Measurements from ENCODE around the gene PITPNC1. TPM values are rescaled to one million over a fixed set of nuclear protein-coding genes. Genes with fewer than 3 reads are reported as not detected.
"Not testable (repeated sequence)": the region's sequence is repeated elsewhere in the genome, so short reads cannot be mapped to it uniquely, and the experiment has no call there.

Gene PITPNC1
- total RNA-seq, 1 donor from 2014 or later, result 20.8 TPM

- DNase-seq, result no peak
Measured at GRCh38 chr17:67466251-67466796, 89.2 kb downstream of the PITPNC1 start.

GRCh38 chr17:67467500-67468455 is 90.7 kb downstream of the PITPNC1 start:
- peak; percentile 76 for DNase-seq

GRCh38 chr17:67469208-67469980 is 92.3 kb downstream of the PITPNC1 start:
- peak; percentile 28 for DNase-seq

GRCh38 chr17:67470163-67470562 is 93.1 kb downstream of the PITPNC1 start:
- no peak for DNase-seq

GRCh38 chr17:67471118-67471517 is 94.0 kb downstream of the PITPNC1 start:
- DNase-seq, result no peak

- DNase-seq, result not testable (repeated sequence)
Measured at GRCh38 chr17:67472606-67473005, 95.5 kb downstream of the PITPNC1 start.

GRCh38 chr17:67474081-67474661 is 97.1 kb downstream of the PITPNC1 start:
- DNase-seq, result peak; percentile 61

- peak; percentile 86 for DNase-seq
Measured at GRCh38 chr17:67475161-67475937, 98.3 kb downstream of the PITPNC1 start.

- DNase-seq, result no peak
Measured at GRCh38 chr17:67476787-67477335, 99.8 kb downstream of the PITPNC1 start.

GRCh38 chr17:67477687-67478086 is 100.6 kb downstream of the PITPNC1 start:
- no peak for DNase-seq

- no peak for DNase-seq
Measured at GRCh38 chr17:67478401-67479041, 101.4 kb downstream of the PITPNC1 start.

GRCh38 chr17:67479148-67479547 is 102.1 kb downstream of the PITPNC1 start:
- DNase-seq, result no peak

- DNase-seq, result not testable (repeated sequence)
Measured at GRCh38 chr17:67480959-67481358, 103.9 kb downstream of the PITPNC1 start.

- peak; percentile 19 for DNase-seq
Measured at GRCh38 chr17:67481808-67482207, 104.7 kb downstream of the PITPNC1 start.

- no peak for DNase-seq
Measured at GRCh38 chr17:67482764-67483163, 105.7 kb downstream of the PITPNC1 start.

GRCh38 chr17:67484261-67484660 is 107.2 kb downstream of the PITPNC1 start:
- no peak for DNase-seq

GRCh38 chr17:67485666-67486065 is 108.6 kb downstream of the PITPNC1 start:
- no peak for DNase-seq

- DNase-seq, result no peak
Measured at GRCh38 chr17:67487506-67487905, 110.4 kb downstream of the PITPNC1 start.

GRCh38 chr17:67488161-67488560 is 111.1 kb downstream of the PITPNC1 start:
- peak; percentile 30 for DNase-seq

GRCh38 chr17:67488768-67489167 is 111.7 kb downstream of the PITPNC1 start:
- DNase-seq, result no peak

GRCh38 chr17:67489273-67489672 is 112.2 kb downstream of the PITPNC1 start:
- no peak for DNase-seq
